Measurements from ENCODE around the gene GNAS.

Gene GNAS

DNA sequence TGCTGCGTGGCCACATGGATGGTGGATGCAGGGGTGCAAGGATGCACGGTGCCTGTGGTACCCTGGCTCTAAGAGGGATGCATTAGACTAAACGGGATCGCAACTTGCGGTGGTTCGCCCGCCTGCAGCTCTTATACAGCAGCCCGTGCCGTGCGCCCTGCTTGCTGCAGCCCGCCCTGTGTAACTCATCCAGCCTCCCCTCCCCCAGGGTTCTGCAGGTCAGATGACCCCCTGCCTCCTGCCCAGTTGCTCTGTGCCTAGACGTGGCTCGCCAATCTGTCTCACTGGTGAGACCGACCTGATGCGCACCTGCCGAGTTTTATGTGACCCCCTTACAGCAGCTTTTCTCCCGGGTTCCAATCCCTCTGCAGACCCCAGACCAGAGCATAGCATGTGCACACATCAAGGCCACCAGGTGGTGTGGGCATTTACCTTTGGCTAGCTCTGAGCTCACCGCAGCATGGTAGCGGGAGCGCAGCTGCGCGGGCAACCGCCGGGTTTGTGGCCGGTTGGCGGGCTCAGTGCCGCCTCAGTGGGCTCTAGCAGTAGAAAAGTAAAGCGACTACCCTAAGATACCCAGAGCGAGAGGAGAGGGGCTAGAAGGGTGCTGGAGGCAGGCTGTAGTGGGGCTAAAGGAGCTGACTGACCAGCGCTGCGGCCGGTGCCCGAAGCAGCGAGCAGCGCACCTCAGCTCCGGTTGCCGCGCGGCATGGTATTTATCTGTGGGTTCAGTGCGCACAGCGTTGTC is 1.1 kb upstream of the GNAS start:
- DNase-seq: no peak
- intact Hi-C loops (cut with DNase I): loop anchor here (5.0 to 10.0 kb wide), 2 partner anchors 197 to 614 kb away; partner anchors contain the start of gene STX16

DNA sequence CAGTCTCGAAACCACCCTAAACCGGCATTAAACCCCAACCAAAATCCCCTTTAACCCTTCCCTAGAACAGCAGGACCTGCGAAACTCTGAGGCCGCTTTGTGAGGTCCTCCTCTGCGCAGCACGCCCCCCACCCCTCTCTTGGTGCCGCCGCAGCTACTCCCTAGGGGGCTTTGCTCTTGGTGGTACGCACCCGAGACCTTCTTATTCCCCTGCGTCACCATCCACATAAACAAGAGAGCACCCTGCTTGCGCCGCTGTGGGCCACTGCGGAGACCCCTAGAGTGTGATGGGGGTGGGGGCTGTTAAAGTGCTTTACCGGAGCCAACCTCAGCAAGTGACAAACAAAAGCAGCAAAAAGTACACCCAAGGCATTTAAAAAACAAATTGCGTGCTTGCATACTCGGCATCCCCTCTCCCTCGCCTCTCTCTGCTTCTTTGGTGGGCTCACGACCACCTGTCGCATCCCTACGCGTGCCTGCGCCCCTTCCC is 502 bp upstream of the GNAS start:
- DNase-seq: no peak
- intact Hi-C loops (cut with DNase I): loop anchor here (5.0 to 10.0 kb wide), 2 partner anchors 197 to 615 kb away; partner anchors contain the start of gene STX16

DNA sequence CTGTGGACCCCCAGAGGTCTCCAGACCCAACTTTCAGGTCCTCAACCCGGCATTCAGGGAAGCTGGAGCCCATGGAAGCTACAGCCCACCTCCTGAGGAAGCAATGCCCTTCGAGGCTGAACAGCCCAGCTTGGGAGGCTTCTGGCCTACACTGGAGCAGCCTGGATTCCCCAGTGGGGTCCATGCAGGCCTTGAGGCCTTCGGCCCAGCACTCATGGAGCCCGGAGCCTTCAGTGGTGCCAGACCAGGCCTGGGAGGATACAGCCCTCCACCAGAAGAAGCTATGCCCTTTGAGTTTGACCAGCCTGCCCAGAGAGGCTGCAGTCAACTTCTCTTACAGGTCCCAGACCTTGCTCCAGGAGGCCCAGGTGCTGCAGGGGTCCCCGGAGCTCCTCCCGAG is 950 bp downstream of the GNAS start:
- intact Hi-C loops (cut with DNase I): loop anchor here (5.0 to 10.0 kb wide), 2 partner anchors 199 to 616 kb away; partner anchors contain the start of gene STX16
- peak in 1 of 10 donors; percentile 58 for DNase-seq

DNA sequence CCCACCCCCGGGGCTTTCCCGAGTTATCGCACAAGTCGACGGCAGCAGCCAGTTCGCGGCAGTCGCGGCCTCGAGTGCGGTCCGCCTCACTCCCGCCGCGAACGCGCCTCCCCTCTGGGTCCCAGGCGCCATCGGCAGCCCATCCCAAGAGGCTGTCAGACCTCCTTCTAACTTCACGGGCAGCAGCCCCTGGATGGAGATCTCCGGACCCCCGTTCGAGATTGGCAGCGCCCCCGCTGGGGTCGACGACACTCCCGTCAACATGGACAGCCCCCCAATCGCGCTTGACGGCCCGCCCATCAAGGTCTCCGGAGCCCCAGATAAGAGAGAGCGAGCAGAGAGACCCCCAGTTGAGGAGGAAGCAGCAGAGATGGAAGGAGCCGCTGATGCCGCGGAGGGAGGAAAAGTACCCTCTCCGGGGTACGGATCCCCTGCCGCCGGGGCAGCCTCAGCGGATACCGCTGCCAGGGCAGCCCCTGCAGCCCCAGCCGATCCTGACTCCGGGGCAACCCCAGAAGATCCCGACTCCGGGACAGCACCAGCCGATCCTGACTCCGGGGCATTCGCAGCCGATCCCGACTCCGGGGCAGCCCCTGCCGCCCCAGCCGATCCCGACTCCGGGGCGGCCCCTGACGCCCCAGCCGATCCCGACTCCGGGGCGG is 1.6 kb downstream of the GNAS start:
- intact Hi-C loops (cut with DNase I): loop anchor here (5.0 to 10.0 kb wide), 2 partner anchors 199 to 617 kb away; partner anchors contain the start of gene STX16
- peak in 1 of 10 donors; percentile 68 for DNase-seq

DNA sequence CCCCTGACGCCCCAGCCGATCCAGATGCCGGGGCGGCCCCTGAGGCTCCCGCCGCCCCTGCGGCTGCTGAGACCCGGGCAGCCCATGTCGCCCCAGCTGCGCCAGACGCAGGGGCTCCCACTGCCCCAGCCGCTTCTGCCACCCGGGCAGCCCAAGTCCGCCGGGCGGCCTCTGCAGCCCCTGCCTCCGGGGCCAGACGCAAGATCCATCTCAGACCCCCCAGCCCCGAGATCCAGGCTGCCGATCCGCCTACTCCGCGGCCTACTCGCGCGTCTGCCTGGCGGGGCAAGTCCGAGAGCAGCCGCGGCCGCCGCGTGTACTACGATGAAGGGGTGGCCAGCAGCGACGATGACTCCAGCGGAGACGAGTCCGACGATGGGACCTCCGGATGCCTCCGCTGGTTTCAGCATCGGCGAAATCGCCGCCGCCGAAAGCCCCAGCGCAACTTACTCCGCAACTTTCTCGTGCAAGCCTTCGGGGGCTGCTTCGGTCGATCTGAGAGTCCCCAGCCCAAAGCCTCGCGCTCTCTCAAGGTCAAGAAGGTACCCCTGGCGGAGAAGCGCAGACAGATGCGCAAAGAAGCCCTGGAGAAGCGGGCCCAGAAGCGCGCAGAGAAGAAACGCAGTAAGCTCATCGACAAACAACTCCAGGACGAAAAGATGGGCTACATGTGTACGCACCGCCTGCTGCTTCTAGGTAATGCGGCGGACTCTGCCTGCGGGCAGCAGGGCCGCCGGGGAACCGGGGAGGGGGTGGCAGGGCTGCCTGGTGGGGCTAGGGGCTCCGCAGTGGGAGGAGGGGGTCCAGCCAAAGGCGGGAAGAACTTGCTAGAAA is 2.3 kb downstream of the GNAS start:
- peak in 1 of 10 donors; percentile 82 for DNase-seq
- intact Hi-C loops (cut with DNase I): loop anchor here (5.0 to 10.0 kb wide), 2 partner anchors 200 to 618 kb away; partner anchors contain the start of gene STX16

DNA sequence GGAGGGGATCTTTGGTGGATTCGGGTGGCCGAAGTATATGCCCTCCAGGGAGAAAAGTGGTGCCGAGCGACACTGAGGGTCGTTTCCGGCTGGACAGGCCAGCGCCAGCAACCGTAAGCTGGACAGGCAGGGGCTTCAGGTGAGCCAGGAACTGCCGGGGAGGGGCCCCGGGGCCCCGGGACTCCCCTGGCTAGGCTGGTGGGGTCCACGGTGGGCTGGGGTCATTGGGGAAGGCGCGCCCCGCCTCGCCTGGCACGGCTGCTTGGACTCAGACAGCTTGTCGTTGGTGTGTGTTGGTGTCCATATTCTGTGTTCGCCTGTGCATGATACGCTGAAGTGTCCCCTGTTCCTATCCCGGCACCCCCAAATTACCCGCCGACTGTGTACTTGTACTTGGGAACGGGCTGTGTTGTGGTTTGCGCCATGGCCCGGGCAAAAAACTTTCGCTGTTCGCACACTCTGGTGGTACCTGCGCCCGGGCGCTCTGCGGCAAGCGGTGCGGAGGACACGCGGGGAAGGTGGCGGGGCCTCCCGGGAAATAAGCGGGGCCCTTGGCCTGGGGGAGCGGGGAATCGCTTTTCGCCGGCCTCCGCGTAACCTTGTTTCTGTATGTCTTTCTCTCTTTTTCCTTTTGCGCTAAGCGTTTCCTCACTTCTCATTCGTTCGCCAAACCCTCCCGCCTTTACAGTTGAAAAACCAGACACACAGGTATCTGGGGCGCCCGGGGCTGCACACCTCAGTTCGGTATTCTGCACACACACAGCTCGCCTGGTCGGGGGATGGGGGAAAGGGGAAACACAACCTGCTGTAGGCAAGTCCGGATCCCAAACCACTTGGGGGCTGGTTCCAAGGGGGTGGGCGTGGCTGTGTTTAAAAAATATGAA is 3.2 kb downstream of the GNAS start:
- intact Hi-C loops (cut with DNase I): loop anchor here (10.0 kb wide), 1 partner anchor 201 kb away; the partner anchor contains the start of gene STX16
- DNase-seq: peak in 1 of 10 donors; percentile 67

DNA sequence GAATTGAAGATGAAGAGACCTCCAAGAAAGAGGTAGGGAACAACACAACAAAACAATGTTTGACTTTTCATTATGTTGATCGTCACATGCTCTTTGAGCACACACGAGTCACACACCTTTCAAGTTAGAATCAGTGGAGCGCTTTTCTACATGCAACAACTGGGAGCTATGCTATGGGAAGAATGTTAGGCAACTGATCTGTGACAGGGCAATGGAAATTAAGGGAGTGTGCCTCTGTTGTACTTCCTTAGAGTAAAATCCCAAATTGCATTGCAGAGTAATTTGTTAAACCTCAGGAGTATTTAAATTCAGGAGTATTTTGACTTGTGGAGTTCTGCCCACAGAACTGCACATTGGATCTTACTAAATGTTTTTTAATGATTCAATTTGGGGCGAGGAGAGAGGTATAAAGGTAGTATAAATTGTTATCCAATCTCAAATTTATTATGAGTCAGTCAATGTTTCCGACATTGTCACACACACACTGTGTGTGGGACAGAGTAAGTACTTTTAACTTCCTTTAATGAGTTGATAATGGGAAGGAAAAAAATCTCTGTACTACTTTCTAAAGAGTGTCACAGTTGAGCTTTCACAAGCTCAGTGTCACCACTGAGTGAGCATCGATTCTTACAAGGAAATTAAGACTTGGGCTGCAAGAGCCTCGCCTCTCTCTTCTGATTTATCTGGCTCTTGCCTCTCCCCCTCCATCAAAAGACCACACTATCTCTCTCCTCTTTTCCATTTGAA is 10.7 kb downstream of the GNAS start:
- intact Hi-C loops (cut with DNase I): no loop called here
- no peak for DNase-seq

DNA sequence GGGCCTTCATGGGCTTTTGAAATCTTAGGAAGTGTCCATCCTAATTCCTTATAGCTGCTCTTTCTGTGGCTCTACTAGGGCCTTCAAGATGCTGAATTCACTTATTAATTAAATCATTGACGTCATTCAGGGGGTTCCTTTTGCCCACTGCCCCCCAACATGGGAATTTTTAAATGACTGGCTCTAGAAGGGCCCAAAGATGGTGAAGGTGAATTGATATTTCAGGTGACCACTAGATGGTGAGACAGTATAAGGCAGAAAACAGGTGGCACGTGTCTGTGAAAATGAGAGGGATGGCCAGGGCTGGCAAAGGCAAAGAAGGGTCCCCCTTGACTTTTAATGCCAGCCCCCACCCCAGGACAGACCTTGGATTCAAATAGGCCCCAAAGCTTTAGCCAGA is 11.8 kb downstream of the GNAS start:
- no peak for DNase-seq
- intact Hi-C loops (cut with DNase I): no loop called here

DNA sequence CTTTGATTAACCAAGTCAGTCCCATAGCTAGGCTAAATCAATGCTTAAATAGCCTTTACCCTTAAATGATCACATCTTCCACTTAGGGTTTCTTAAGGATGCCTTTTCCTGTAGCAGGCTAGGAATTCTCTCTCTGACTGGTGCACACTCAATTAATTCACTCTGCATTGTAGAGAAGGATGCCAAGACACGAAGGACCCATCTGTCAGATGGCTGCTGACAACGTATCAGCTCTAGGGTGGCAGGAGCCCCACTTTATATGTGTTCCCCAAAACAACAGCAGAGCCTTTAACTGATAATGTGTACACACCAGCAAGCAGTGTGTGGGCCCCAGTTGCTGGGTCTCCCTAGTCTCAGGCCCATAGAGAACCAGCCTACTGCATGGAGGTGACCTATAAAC is 13.3 kb downstream of the GNAS start:
- no peak for DNase-seq
- intact Hi-C loops (cut with DNase I): loop anchor here (2.0 to 5.0 kb wide), 2 partner anchors 341 to 631 kb away; no protein-coding TSS in a partner anchor

DNA sequence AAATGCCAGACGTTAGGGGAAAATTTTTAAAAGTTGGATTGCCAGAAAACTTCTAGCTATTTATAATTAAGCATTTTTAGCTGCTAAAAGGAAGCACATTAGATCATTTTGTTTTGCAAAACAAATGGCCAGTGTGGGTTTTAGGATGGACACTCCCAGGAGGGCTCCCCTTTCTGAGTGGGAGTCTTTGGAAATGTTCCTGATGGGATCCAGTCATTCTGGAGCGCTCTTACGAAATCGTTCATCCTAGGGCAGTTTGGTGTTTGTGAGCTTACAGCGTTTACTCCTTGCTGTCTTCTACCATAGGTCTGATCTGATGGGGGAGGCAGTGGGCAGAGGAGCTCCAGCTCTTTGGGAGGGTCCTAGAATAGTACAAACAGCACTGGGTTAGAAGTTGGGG is 14.7 kb downstream of the GNAS start:
- DNase-seq: no peak
- intact Hi-C loops (cut with DNase I): loop anchor here (2.0 to 5.0 kb wide), 2 partner anchors 340 to 630 kb away; no protein-coding TSS in a partner anchor

DNA sequence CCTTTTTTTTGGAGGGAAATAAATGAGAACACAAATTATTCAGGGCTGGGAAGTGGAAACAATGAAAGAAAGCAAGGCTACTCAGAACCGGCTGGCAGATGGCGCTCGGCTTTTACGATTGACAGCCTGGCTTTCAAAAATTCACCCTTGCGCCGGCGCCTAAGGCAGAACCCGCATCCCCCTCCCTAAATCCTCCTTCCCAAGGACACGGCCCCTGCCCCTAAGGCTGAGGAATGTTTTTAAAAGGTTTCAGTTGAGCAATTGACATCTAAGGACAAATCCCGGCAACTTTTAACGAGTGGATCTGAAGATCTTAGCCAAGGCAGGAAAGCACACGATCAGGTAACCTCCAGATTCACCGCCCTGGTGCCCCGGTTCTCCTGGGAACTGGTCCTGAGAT is 16.3 kb downstream of the GNAS start:
- DNase-seq: peak in 8 of 10 donors; percentile 23 to 91 (median 50)
- intact Hi-C loops (cut with DNase I): loop anchor here (1.0 to 5.0 kb wide), 2 partner anchors 339 to 535 kb away; no protein-coding TSS in a partner anchor

DNA sequence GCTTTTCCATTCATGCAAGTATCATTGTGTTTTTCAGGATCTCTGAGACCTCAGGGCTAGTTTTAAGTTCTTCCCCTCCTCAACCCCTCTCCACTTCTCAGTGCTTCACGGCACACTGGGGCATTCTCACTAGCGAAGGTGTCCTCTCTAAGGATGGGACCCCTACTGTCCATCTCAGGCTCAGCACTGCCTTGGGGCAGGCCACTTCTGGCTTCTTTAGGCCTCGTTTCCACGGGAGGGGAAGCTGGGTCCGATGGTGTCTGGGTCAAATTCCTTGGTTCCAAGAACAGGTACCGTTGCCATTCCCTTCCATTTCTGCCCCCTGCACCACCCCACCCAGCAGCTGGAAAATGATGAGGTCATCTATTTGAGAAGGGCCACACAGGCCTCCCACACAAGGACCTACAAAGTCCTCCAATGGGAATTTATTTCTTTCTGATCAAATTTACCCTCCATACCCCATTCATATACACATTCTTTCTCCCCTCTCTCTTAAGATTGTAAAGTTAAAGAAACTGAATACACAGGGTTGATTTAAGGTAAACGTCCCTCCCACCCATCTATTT is 17.2 kb downstream of the GNAS start:
- intact Hi-C loops (cut with DNase I): loop anchor here (1.0 to 5.0 kb wide), 3 partner anchors 338 to 585 kb away; no protein-coding TSS in a partner anchor

DNA sequence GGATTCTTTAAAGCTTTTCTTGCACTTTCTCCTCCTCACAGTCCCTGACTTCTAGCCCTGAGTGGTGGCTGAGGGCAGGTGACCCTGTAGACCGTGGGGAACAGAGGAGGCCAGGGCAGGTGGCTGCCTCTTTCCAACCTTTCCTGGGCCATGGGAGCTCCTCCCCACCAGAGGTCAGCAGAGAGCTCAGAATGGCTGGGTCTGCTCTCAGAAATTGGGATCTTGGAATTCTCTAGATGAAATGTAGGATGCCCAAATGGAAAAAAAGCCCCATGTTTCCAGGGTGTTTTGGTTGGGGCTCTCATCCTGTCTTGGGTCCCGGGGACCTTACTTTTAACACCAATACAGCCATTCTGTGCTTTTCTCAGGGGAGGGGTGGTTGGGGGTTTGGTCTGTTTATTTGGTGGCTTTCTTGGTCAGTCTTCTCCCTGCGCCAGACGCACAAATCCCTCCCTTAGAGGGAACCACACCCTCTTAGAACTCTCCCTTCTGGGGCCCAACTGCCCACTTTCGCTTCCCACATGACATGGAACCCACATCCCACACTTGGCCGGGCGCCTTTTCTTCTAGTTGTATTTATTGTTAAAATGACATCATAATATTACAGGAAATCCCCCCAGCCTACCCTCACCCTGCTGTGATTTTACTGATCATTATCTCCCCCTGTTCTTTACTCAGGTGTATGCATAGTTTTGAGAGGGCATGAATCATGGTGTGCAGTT is 17.9 kb downstream of the GNAS start:
- peak in 9 of 10 donors; percentile 50 to 94 (median 73) for DNase-seq
- intact Hi-C loops (cut with DNase I): loop anchor here (1.0 to 2.0 kb wide), 2 partner anchors 352 to 584 kb away; no protein-coding TSS in a partner anchor

More for the DNA sequence above, 17.2 kb downstream of the GNAS start:
- DNase-seq: no peak

DNA sequence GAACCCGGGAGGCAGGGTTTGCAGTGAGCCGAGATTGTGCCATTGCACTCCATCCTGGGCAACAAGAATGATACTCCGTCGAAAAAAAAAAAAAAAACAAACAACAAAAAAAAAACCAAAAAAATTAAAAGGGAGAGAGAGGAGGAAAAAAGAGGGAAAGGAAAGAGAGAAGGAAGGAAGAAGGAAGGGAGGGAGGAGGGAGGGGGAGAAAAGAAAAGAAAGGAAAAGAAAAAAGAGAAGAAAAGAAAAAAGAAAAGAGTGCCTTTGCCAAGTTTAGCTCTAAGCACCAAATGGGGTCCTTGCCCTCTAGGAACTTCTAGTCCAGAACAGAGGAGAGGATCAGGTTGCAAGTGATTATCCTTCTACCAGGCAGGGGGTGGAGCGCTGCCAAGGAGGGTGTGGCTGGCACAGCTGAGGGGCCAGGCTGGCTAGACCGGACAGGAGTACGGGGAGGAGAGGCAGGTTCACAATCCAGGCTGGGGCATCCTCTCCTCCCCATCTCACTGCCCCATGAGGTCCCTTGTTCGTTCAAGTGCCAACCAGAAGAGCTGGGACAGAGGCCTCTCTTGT is 19.1 kb downstream of the GNAS start:
- no peak for DNase-seq
- intact Hi-C loops (cut with DNase I): loop anchor here (2.0 kb wide), 1 partner anchor 583 kb away; no protein-coding TSS in a partner anchor

DNA sequence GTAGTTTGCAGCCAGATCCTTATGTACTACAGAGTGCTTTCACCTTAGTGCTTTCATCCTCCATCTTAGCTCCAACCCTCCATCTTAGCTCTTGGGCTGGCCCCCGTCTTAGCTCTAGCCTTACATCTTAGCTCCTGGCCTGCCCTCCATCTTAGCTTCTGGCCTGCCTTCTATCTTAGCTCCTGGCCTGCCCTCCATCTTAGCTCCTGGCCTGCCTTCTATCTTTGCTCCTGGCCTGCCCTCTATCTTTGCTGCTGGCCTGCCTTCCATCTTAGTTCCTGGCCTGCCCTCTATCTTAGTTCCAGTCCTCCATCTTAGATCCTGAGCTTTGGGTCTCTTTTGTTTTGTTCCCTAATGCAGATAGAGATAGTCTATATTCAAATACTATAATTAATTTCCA is 22.0 kb downstream of the GNAS start:
- intact Hi-C loops (cut with DNase I): no loop called here

DNA sequence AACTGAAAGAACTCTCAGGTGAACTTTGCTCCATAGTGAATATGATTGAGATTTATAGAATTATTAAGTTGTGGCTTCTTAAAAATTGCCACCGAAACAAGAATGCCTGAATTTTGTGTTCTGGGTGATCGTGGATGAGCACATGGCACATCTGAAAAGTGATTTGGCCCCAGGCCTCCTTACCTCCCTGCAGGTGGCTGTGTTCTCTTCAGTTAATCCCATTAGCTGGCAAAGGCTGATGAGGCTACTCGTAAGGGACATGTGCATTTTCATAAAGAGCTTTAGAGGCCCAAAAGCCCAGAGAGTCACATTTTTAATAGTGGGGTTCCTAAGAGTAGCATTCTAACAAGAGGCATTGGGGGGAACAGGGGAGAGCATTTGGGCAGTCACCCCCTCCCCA is 22.6 kb downstream of the GNAS start:
- DNase-seq: no peak
- intact Hi-C loops (cut with DNase I): no loop called here

More for the DNA sequence above, 22.0 kb downstream of the GNAS start:
- no peak for DNase-seq
